Rectal smooth muscle tissue (tissue), 1 donor: ENCODE results near the gene SMARCAL1.

Experiments
- H3K27ac ChIP-seq: one replicate; pipeline ENCODE4 v1.7.0; 2013; ENCODE audit warnings: low read depth, low read length, inconsistent platforms
- H3K27me3 ChIP-seq: one replicate; pipeline ENCODE4 v1.7.0; 2013; ENCODE audit warnings: low read length; ENCODE audit not compliant: control insufficient read depth, insufficient read depth
- H3K36me3 ChIP-seq: one replicate; pipeline ENCODE4 v1.7.0; 2013; ENCODE audit warnings: low read length; ENCODE audit not compliant: control insufficient read depth, insufficient read depth
- H3K4me1 ChIP-seq: one replicate; pipeline ENCODE4 v1.7.0; 2013; ENCODE audit warnings: low read length; ENCODE audit not compliant: control insufficient read depth, insufficient read depth
- H3K4me3 ChIP-seq: one replicate; pipeline ENCODE4 v1.7.0; 2013; ENCODE audit warnings: low read length
- H3K9ac ChIP-seq: one replicate; pipeline ENCODE4 v1.7.0; 2013; ENCODE audit warnings: low read length

SMARCAL1 gene

DNA sequence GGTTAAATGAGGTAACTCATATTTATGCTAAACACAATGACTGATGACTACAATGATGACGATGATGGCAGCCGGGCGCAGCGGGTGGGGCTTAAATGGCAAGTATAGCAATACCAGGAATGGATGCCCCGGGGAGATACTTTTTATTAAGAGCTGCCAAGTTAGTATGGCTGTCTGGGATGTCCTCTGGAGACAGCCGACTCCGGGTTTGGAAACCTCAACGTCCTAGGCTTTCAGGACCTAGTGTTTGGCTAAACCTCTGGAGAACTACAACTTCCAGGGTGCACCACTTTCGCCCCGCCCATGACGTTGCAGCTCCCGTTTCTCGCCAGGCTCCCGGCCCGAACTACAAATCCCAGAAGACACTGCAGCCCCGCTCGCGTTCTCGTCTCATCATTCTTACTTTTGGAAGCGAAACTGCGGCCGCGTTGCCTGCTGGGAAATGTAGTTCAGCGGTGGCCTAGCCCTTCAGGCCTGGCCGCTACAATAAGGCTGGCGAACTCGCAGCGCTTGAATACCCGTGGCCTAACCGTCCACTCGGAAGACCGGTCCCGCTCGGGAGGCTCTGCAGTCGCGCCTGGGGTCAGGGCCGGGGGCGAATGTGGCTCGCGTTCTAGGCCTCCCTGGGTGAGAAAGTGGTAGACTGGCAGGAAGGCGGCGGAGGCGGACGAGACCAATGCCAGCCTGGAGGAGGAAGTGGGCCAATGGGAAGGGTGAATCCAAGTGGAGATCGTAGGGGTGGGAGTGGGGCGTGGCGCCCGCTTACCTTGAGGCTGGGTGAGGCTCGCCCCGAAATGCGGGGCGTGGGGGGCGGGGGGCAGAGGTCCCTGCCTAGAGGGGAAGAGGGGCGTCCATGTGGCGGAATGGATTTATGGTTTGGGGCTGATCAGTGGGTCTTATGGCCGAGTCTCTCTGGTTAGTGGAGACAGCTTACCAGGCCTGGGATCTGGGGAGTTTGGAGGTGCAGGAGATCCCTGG, at the start of gene SMARCAL1:
TSS of gene SMARCAL1 (plus strand) at position 463 of the 978 bp plus-strand sequence. CDS start 2,221 bp downstream, outside the sequence.
- Histone ChIP-seq H3K9ac (peak within 1 kb of the TSS; percentile 94), H3K4me3 (peak within 1 kb of the TSS; percentile 95), H3K27ac (peak within 1 kb of the TSS; percentile 98), H3K4me1 (no peaks in the 10 kb centered on the region), H3K36me3 (no peaks in the 10 kb centered on the region), H3K27me3 (no peaks in the 10 kb centered on the region)

DNA sequence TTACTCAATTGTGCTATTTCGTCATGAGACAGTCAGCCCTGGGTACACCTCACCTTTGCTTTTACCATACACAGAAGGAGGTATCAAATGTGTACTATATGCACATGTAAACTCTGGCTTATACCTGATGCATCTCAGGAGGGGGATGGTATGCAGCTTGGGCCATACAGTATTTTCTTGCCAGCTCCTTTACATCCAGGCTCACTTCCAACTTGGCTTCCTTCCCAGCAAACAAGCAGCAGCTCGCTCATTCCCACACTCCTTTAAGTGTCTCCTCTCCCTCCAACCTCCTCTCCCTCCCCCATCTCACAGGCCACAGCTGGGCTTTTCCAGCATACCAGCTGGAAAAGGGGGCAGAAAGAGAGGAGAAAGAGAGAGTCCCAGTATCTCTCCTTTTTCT, 49.6 kb upstream of the SMARCAL1 start:
- Histone ChIP-seq H3K4me3 (no peak overlapping the region), H3K27me3 (no peaks in the 10 kb centered on the region), H3K27ac (no peak overlapping the region), H3K9ac (no peak overlapping the region), H3K36me3 (no peaks in the 10 kb centered on the region), H3K4me1 (no peaks in the 10 kb centered on the region)

- Histone ChIP-seq H3K4me3 (no peak overlapping the region), H3K9ac (no peak overlapping the region), H3K36me3 (no peaks in the 10 kb centered on the region), H3K27me3 (no peaks in the 10 kb centered on the region), H3K4me1 (no peaks in the 10 kb centered on the region), H3K27ac (no peak overlapping the region)
Observed at GRCh38 chr2:216363221-216363620, 49.1 kb upstream of the SMARCAL1 start.

DNA sequence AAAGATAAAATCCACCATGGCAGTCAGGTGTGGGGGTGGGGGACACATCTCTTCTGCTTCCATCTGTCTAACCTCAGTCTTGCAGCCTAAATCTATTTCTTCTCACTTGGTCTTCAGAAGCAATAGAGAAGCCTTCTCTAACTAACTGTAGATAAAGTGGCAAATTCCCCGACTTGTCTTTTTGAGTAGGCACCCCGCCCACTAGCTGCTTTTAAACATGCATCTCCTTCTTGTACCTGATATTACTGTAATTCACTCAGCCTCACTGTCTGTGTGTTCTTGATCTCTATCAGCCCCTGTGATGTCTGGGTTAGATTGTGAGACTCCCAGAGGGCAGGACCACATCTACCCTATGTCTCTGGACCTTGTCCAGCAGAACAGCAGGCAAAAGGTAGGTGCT, 46.8 kb upstream of the SMARCAL1 start:
- Histone ChIP-seq H3K36me3 (no peaks in the 10 kb centered on the region), H3K4me1 (no peaks in the 10 kb centered on the region), H3K27ac (no peak overlapping the region), H3K4me3 (no peak overlapping the region), H3K9ac (no peak overlapping the region), H3K27me3 (no peaks in the 10 kb centered on the region)

DNA sequence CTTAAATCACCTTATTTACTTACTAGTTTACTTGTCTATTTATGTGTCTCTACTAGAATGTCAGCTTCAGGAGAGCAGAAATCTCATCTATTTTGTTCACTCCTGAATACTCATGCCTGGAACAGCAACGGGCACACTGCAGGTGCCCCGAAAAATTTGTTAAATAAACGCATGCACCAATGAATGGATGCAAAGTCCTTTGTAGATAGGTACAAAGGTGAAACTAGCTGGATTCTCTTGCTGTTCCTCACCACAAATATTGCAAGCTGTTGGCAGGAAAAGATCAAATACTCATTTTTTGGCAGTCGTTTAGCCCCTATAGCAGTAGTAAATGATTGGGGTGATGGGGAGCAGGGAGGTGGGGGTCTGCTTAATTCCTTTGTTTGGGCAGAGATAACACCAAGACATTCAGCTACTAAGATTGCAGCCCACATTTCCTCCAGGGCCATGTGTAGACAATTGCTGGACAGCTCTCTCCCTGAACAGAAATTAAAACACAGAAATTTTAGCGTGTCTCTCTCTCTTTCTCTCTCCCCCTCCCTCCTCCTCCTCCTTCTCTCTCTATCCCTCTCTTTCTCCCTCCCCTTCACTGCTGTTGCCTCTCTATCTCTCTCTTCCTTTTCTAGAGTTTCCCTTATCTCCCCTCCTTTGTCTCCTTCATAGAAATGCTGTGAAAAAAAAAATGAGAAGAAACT, 45.4 kb upstream of the SMARCAL1 start:
- no peak overlapping the region for H3K4me3 ChIP-seq
- H3K4me1 ChIP-seq, result no peaks in the 10 kb centered on the region
- no peaks in the 10 kb centered on the region for H3K36me3 ChIP-seq
- H3K27me3 ChIP-seq, result peaks cover 7% of the 10 kb centered on the region
- no peak overlapping the region for H3K9ac ChIP-seq
- H3K27ac ChIP-seq, result no peak overlapping the region

DNA sequence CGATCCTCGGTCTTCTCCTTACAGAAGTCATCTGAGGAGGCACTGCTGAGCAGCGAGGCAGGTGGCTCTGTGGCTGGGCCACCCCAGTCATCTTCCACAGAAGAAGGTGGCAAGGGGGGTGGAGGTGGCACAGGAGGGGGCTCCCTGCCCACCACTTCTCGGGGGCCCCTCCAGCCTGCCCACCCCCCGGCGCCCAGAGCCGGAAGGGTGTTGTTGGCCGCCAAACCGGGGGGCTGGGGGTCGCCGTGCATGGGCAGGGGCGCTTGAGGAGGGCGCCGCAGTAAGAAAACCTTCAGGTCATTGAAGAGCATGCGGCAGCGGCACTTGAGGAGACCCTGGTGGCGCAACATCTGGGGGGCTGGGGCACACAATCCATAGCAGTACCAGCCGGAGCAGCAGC, 42.5 kb upstream of the SMARCAL1 start:
- Histone ChIP-seq H3K9ac (no peak overlapping the region), H3K36me3 (peaks cover 2% of the 10 kb centered on the region), H3K27ac (no peak overlapping the region), H3K4me1 (no peaks in the 10 kb centered on the region), H3K4me3 (no peak overlapping the region), H3K27me3 (peaks cover 7% of the 10 kb centered on the region)

- H3K4me3 ChIP-seq, result no peak overlapping the region
- H3K36me3 ChIP-seq, result peaks cover 2% of the 10 kb centered on the region
- peaks cover 7% of the 10 kb centered on the region for H3K27me3 ChIP-seq
- H3K27ac ChIP-seq, result no peak overlapping the region
- no peak overlapping the region for H3K9ac ChIP-seq
- H3K4me1 ChIP-seq, result no peaks in the 10 kb centered on the region
Observed at GRCh38 chr2:216370961-216371712, 41.1 kb upstream of the SMARCAL1 start.

DNA sequence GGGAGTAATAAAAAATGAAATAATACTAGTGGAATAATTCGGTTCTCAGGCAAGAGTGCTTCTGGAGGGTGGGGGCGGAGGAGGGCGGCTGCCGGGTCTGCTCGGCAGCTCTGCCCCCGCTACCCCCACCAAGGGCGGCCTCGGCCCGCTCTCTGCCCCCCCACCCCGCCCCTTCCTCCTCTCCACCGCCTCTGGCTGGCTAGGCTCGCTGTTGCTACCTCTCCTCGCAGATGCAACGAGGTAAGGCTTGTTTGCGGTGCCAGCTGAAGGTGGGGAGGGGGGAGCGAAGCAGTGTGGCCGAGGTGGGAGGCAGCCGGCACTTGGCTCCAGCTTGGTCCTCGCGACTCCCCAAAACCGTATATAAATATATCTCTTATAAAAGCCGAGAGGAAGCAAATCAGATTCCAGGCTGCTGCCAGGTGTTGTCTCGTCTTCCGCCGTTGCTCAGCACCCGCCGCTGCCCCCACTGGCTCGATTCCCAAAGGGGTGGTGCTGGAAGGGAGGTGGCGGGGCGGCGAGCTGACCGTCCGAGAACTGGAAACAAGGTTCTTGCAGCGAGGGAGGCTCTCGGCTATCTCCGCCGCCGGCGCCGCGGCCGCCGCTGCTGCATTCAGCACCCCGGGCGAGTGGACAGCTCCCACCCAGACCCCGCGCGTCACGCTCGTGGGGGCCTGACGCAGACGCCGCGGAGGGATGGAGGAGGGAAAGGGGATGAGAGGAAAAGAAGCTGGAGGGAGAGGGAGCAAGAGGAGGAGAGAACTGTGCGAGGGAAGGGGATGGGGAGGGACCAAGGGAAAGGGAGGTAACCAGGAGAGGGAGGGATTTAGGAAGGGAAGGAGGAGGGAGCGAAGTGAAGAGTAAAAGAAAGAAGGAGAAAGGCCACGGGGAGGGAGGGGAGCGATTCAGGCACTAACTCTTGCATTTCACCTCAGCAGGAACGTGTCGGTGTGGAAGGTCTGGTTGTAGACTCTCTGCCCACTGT, 40.3 kb upstream of the SMARCAL1 start, which contains the start of gene MARCHF4:
TSS of gene MARCHF4 (minus strand) at position 763 of the 982 bp plus-strand sequence. CDS start 2,223 bp downstream, outside the sequence.
- H3K36me3 ChIP-seq, result peaks cover 2% of the 10 kb centered on the region
- H3K4me3 ChIP-seq, result no peak within 1 kb of the TSS
- H3K27ac ChIP-seq, result no peak within 1 kb of the TSS
- H3K9ac ChIP-seq, result no peak within 1 kb of the TSS
- H3K4me1 ChIP-seq, result no peaks in the 10 kb centered on the region
- H3K27me3 ChIP-seq, result peaks cover 7% of the 10 kb centered on the region

- Histone ChIP-seq H3K4me1 (no peaks in the 10 kb centered on the region), H3K36me3 (peaks cover 2% of the 10 kb centered on the region), H3K4me3 (no peak overlapping the region), H3K27me3 (peaks cover 7% of the 10 kb centered on the region), H3K9ac (no peak overlapping the region), H3K27ac (no peak overlapping the region)
Observed at GRCh38 chr2:216372761-216373291, 39.5 kb upstream of the SMARCAL1 start.

DNA sequence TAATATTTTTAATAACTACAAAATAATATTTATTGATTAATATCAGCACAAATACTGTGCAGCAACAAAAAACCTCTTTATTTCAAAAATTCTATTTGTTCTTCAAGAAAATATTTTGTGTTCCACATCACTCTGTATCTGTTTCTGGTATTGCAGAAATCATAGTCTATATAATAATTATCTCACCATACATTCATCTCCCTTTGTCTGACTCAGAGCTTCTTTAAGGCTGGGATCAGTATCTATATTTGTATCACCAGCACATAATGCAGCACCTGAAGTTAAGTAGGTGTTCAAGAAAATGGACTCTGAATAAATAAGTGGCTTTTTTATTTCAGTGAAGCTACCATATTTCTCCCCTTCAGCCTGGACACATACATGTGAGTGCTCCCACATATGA, 38.4 kb upstream of the SMARCAL1 start:
- peaks cover 7% of the 10 kb centered on the region for H3K27me3 ChIP-seq

DNA sequence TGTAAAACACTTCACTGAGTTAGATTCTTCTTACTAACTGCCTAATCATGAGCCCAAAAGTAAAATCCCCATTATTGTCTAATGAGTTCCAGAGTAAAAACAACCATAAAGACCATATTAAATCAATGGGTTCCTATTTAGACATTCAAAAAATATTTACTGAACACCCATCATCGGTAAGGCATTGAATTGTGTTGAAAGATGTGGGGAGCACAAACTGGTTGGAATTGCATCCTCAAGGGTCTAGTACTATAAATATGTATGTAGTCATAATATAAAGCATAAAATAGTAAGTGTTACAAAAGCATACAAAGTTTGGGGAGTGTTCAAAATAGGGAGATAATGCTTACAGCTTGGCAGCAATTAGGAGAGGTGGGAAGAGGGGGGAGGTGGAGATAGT, 37.0 kb upstream of the SMARCAL1 start:
- H3K4me1 ChIP-seq, result no peaks in the 10 kb centered on the region
- H3K9ac ChIP-seq, result no peak overlapping the region
- H3K27me3 ChIP-seq, result peaks cover 7% of the 10 kb centered on the region
- H3K4me3 ChIP-seq, result no peak overlapping the region
- H3K27ac ChIP-seq, result no peak overlapping the region
- H3K36me3 ChIP-seq, result peaks cover 2% of the 10 kb centered on the region

More for the DNA sequence above, 38.4 kb upstream of the SMARCAL1 start:
- Histone ChIP-seq H3K36me3 (peaks cover 2% of the 10 kb centered on the region), H3K4me1 (no peaks in the 10 kb centered on the region), H3K4me3 (no peak overlapping the region), H3K27ac (no peak overlapping the region), H3K9ac (no peak overlapping the region)
